Vagina (tissue), 2 donors: ENCODE data around the gene RGS3.

Experiments
- POLR2A ChIP-seq, 2 donors: fragments of 450-650 bp; IDR thresholded peaks; one replicate each; pipeline ENCODE4 v1.6.1; 2017; ENCODE audit warnings: antibody characterized with exemption in 2 of 2, mild to moderate bottlenecking in 2 of 2, moderate library complexity in 2 of 2
- POLR2AphosphoS5 ChIP-seq, 2 donors: sonication (generic); formaldehyde crosslinking; IDR thresholded peaks; one replicate each; pipeline ENCODE4 v1.9.0; 2017; ENCODE audit warnings: antibody characterized with exemption in 2 of 2, mild to moderate bottlenecking in 2 of 2, low read depth in 1 of 2; ENCODE audit not compliant: insufficient read depth in 1 of 2
- TF ChIP-seq, protein P1 (sequence below), 3 experiments: fragments of 450-650 bp in 2 of 3; fragments of 200-600 bp in 1 of 3; sonication (generic) in 1 of 3; IDR thresholded peaks; one replicate each; pipeline ENCODE4 v1.5.1; 2017 to 2019; ENCODE audit warnings: antibody characterized with exemption in 3 of 3, mild to moderate bottlenecking in 2 of 3, moderate library complexity in 2 of 3

GRCh38 chr9:113522419-113522818 is 58.9 kb downstream of the RGS3 start:
- TF ChIP-seq POLR2A (IDR thresholded peaks at IDR 0.05) (no peak), POLR2AphosphoS5 (IDR thresholded peaks at IDR 0.05; ENCODE audit: insufficient read depth in 1 of 2, low read depth in 1 of 2) (no peak)
- TF ChIP-seq, protein P1, sequence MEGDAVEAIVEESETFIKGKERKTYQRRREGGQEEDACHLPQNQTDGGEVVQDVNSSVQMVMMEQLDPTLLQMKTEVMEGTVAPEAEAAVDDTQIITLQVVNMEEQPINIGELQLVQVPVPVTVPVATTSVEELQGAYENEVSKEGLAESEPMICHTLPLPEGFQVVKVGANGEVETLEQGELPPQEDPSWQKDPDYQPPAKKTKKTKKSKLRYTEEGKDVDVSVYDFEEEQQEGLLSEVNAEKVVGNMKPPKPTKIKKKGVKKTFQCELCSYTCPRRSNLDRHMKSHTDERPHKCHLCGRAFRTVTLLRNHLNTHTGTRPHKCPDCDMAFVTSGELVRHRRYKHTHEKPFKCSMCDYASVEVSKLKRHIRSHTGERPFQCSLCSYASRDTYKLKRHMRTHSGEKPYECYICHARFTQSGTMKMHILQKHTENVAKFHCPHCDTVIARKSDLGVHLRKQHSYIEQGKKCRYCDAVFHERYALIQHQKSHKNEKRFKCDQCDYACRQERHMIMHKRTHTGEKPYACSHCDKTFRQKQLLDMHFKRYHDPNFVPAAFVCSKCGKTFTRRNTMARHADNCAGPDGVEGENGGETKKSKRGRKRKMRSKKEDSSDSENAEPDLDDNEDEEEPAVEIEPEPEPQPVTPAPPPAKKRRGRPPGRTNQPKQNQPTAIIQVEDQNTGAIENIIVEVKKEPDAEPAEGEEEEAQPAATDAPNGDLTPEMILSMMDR (IDR thresholded peaks at IDR 0.05) = no peak
